ENCODE data around the gene KIFC1. TPM values are rescaled to one million over a fixed set of nuclear protein-coding genes. Genes with fewer than 3 reads are reported as not detected.
A peak's percentile ranks its signal among the peaks of the same experiment; 100 is the strongest.

The KIFC1 gene
- total RNA-seq, 1 experiment from 2014 or later = 81.8 TPM

- DNase-seq (ENCODE audit: low read depth, low spot score) (no peak), ATAC-seq (peak; percentile 47)
- H3K27me3 ChIP-seq (ENCODE audit: control insufficient read depth, insufficient read depth, low read length) = no peaks in the 10 kb centered on the region
- BruUV-seq (replicated peaks) = no TSS peak
- intact Hi-C loops (cut with micrococcal nuclease; ENCODE audit: unreplicated experiment) (no loop called here), in situ Hi-C loops (cut with HindIII; ENCODE audit: low pct_unique_long_range_greater_than_20kb, low sequenced_read_pairs) (no loop called here)
- TF ChIP-seq CTCF (IDR thresholded peaks at IDR 0.05) = peak; percentile 55
- no peak for TF ChIP-seq TCF7L2 (IDR thresholded peaks at IDR 0.05; ENCODE audit: low read depth, low read length)
- TF ChIP-seq SIN3A (IDR thresholded peaks at IDR 0.05; ENCODE audit: borderline replicate concordance, insufficient read depth, low read depth, low read length) = peak; percentile 28; the same call in 1 of the 2 replicates
- no peak for TF ChIP-seq POLR2AphosphoS5 (IDR thresholded peaks at IDR 0.05; ENCODE audit: low read depth, low read length)
- CTCF ChIA-PET = no interaction called here
- H3K4me1 ChIP-seq (ENCODE audit: control insufficient read depth, insufficient read depth, low read length) = peaks cover 37% of the 10 kb centered on the region
- POLR2A ChIA-PET = interaction anchor here (0.7 kb wide), 1 partner anchor 151 kb away, joined by 4 read pairs; the partner anchor contains the start of gene B3GALT4
- H3K27ac ChIP-seq (ENCODE audit: low read length) = peak overlapping the region; percentile 76
- H3K36me3 ChIP-seq (ENCODE audit: control insufficient read depth, insufficient read depth, low read length) = no peaks in the 10 kb centered on the region
- no peaks in the 10 kb centered on the region for H3K9me3 ChIP-seq (ENCODE audit: control insufficient read depth, insufficient read depth, low read depth, low read length)
- H3K4me3 ChIP-seq (ENCODE audit: low read depth in 2 of 2, low read length in 2 of 2) = peak overlapping the region; percentile 60 to 91
Measured at GRCh38 chr6:33427585-33428223, 36.1 kb downstream of the KIFC1 start.

- intact Hi-C loops (cut with micrococcal nuclease; ENCODE audit: unreplicated experiment) = no loop called here
- POLR2A ChIA-PET = interaction anchor here (0.7 kb wide), 1 partner anchor 151 kb away, joined by 4 read pairs; the partner anchor contains the start of gene B3GALT4
- H3K4me3 ChIP-seq (ENCODE audit: low read depth in 2 of 2, low read length in 2 of 2) = peak overlapping the region; percentile 47 to 60
- no peaks in the 10 kb centered on the region for H3K36me3 ChIP-seq (ENCODE audit: control insufficient read depth, insufficient read depth, low read length)
- DNase-seq (ENCODE audit: low read depth, low spot score) (no peak), ATAC-seq (no peak)
- CTCF ChIA-PET = no interaction called here
- in situ Hi-C loops (cut with HindIII; ENCODE audit: low pct_unique_long_range_greater_than_20kb, low sequenced_read_pairs) = no loop called here
- no peaks in the 10 kb centered on the region for H3K9me3 ChIP-seq (ENCODE audit: control insufficient read depth, insufficient read depth, low read depth, low read length)
- H3K27me3 ChIP-seq (ENCODE audit: control insufficient read depth, insufficient read depth, low read length) = no peaks in the 10 kb centered on the region
- peak overlapping the region; percentile 20; the same call in 1 of the 2 replicates for H3K27ac ChIP-seq (ENCODE audit: low read length)
- peaks cover 37% of the 10 kb centered on the region for H3K4me1 ChIP-seq (ENCODE audit: control insufficient read depth, insufficient read depth, low read length)
- no TSS peak for BruUV-seq (replicated peaks)
- TF ChIP-seq POLR2AphosphoS5 (IDR thresholded peaks at IDR 0.05; ENCODE audit: low read depth, low read length) (no peak), SIN3A (IDR thresholded peaks at IDR 0.05; ENCODE audit: borderline replicate concordance, insufficient read depth, low read depth, low read length) (no peak), TCF7L2 (IDR thresholded peaks at IDR 0.05; ENCODE audit: low read depth, low read length) (no peak)
- TF ChIP-seq, protein P1, sequence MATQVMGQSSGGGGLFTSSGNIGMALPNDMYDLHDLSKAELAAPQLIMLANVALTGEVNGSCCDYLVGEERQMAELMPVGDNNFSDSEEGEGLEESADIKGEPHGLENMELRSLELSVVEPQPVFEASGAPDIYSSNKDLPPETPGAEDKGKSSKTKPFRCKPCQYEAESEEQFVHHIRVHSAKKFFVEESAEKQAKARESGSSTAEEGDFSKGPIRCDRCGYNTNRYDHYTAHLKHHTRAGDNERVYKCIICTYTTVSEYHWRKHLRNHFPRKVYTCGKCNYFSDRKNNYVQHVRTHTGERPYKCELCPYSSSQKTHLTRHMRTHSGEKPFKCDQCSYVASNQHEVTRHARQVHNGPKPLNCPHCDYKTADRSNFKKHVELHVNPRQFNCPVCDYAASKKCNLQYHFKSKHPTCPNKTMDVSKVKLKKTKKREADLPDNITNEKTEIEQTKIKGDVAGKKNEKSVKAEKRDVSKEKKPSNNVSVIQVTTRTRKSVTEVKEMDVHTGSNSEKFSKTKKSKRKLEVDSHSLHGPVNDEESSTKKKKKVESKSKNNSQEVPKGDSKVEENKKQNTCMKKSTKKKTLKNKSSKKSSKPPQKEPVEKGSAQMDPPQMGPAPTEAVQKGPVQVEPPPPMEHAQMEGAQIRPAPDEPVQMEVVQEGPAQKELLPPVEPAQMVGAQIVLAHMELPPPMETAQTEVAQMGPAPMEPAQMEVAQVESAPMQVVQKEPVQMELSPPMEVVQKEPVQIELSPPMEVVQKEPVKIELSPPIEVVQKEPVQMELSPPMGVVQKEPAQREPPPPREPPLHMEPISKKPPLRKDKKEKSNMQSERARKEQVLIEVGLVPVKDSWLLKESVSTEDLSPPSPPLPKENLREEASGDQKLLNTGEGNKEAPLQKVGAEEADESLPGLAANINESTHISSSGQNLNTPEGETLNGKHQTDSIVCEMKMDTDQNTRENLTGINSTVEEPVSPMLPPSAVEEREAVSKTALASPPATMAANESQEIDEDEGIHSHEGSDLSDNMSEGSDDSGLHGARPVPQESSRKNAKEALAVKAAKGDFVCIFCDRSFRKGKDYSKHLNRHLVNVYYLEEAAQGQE (IDR thresholded peaks at IDR 0.05; ENCODE audit: insufficient read depth in 1 of 2, low read depth in 2 of 2, low read length in 1 of 2) = no peak
Measured at GRCh38 chr6:33428224-33428965, 36.8 kb downstream of the KIFC1 start.
